Measurements from ENCODE around the gene SORCS2. TPM values are rescaled to one million over a fixed set of nuclear protein-coding genes. Genes with fewer than 3 reads are reported as not detected.

Gene SORCS2
- total and polyA plus RNA-seq, 7 donors: 0.18 to 1.5 (median 0.36) TPM

GRCh38 chr4:7217474-7218321 lies 25.4 kb downstream of the SORCS2 start:
- intact Hi-C loops (cut with DNase I): no loop called here
- DNase-seq (no peak), ATAC-seq (no peak)
- WGBS, 3 donors: 58 to 62% (median 59%) methylated on average over 26 of the region's 26 CpGs
- no peak overlapping the region for H3K4me3 ChIP-seq
- H3K27me3 ChIP-seq (ENCODE audit: insufficient read depth in 3 of 3, low read length in 2 of 3): no peaks in the 10 kb centered on the region
- no peak for TF ChIP-seq CTCF (IDR thresholded peaks at IDR 0.05)
- H3K36me3 ChIP-seq (ENCODE audit: insufficient read depth in 1 of 2, low read depth in 1 of 2): no peaks in the 10 kb centered on the region
- no peaks in the 10 kb centered on the region for H3K4me1 ChIP-seq
- no peak overlapping the region for H3K27ac ChIP-seq
- H3K9me3 ChIP-seq: peaks cover 6% of the 10 kb centered on the region

DNA sequence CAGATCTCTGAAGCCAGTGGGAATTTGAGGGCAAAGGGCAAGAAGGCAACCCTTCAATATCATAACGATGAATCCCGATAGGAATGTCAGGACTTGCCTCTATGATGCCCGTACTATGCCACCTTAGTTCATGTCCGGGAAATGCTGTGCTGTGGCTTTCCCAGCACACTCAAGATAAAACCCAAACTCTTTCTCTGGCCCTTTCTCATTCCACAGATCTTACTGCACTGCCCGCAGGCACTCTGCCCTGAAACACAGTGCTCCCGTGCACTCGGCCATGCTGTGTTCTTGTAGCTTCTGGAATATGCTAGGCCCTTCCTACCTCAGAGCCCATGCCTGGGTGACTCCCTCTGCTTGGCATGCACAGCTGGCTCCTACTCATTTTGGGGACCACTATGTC lies 26.3 kb downstream of the SORCS2 start:
- no peak overlapping the region for H3K4me3 ChIP-seq
- no peaks in the 10 kb centered on the region for H3K4me1 ChIP-seq
- H3K27me3 ChIP-seq (ENCODE audit: insufficient read depth in 3 of 3, low read length in 2 of 3): no peaks in the 10 kb centered on the region
- H3K36me3 ChIP-seq (ENCODE audit: insufficient read depth in 1 of 2, low read depth in 1 of 2): no peaks in the 10 kb centered on the region
- peak in 1 of 2 donors; percentile 6 for DNase-seq
- no peak overlapping the region for H3K27ac ChIP-seq
- peaks cover 6% of the 10 kb centered on the region for H3K9me3 ChIP-seq
- intact Hi-C loops (cut with DNase I): no loop called here
- WGBS, 3 donors: 75 to 94% (median 94%) methylated on average over 7 of the region's 7 CpGs
- TF ChIP-seq CTCF (IDR thresholded peaks at IDR 0.05): no peak
- ATAC-seq: no peak

DNA sequence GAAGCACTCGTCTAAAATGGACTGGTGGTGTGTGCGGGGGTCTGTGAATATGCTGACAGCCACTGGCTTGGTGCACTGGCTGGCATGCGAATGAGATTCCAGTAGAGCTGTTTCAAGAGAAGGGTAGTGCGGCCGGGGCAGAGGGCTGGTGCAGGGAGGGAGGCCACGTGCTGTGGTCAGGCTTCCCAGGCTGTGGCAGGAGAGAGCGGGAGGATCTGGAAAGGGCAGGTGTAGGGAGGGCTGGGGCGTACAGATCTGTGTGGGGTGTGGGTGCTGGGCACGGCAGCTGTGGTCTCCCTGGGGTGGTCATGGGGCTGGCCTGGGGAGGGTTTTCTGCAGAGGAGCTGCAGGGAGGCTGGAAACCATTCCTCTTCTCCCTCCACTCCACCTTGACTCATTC lies 30.2 kb downstream of the SORCS2 start:
- intact Hi-C loops (cut with DNase I): no loop called here
- ATAC-seq (no peak), DNase-seq (no peak)
- 86 to 88% (median 87%) methylated on average over 9 of the region's 9 CpGs for WGBS, 3 donors
- TF ChIP-seq CTCF (IDR thresholded peaks at IDR 0.05): no peak
- no peaks in the 10 kb centered on the region for H3K9me3 ChIP-seq
- H3K27ac ChIP-seq: no peak overlapping the region
- H3K4me3 ChIP-seq: no peak overlapping the region
- H3K4me1 ChIP-seq: no peaks in the 10 kb centered on the region
- H3K27me3 ChIP-seq (ENCODE audit: insufficient read depth in 3 of 3, low read length in 2 of 3): no peaks in the 10 kb centered on the region
- no peaks in the 10 kb centered on the region for H3K36me3 ChIP-seq (ENCODE audit: insufficient read depth in 1 of 2, low read depth in 1 of 2)

DNA sequence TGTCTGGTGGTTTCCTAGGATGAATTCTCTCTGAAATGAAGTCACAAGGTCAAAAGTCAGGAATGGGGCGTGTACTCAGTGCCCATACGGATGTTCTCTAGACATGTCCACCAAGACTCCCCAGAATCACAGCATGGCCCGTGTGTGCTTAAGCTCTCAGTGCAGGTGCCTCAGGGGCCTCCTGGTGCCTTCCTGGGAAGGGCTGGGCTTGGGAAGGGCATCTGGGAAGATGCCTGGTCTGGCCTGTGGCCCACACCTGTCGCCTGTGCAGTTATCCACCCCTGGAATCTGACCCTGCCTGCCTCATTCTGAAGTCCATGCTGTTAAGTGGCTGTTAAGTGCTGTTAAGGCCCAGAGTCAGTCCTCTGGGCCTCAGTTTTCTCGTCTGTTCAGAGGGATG lies 31.2 kb downstream of the SORCS2 start:
- no peak for ATAC-seq
- intact Hi-C loops (cut with DNase I): no loop called here
- Histone ChIP-seq H3K4me3 (no peak overlapping the region), H3K9me3 (no peaks in the 10 kb centered on the region), H3K4me1 (no peaks in the 10 kb centered on the region), H3K27me3 (ENCODE audit: insufficient read depth in 3 of 3, low read length in 2 of 3) (no peaks in the 10 kb centered on the region), H3K27ac (no peak overlapping the region), H3K36me3 (ENCODE audit: insufficient read depth in 1 of 2, low read depth in 1 of 2) (no peaks in the 10 kb centered on the region)
- TF ChIP-seq CTCF (IDR thresholded peaks at IDR 0.05): no peak
- WGBS, 3 donors: 60 to 66% (median 65%) methylated on average over 5 of the region's 5 CpGs
- DNase-seq: peak in 1 of 2 donors; percentile 4

DNA sequence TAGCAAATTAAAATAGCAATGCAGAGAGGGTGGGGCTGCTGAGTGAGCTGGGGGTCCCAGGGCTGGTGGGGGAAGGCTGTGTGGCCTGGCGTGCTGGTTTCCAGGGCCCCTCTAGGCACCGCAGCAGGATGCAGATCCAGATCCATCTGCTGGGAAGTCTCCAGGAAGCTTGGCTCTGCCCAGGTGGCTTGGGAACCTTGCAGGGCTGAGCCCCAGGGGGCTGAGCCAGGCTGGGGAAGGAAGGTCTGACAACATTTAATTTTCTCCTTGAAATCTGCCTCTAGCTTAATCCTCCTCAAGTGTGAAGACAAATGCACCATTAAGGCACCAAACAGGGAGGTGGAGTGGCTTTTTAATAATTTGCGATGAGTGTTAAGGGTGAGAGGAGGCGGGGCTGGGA lies 31.7 kb downstream of the SORCS2 start:
- H3K27ac ChIP-seq: no peak overlapping the region
- intact Hi-C loops (cut with DNase I): no loop called here
- H3K27me3 ChIP-seq (ENCODE audit: insufficient read depth in 3 of 3, low read length in 2 of 3): no peaks in the 10 kb centered on the region
- no peak for DNase-seq
- 70 to 91% (median 81%) methylated on average over 4 of the region's 4 CpGs for WGBS, 3 donors
- no peak for TF ChIP-seq CTCF (IDR thresholded peaks at IDR 0.05)
- H3K36me3 ChIP-seq (ENCODE audit: insufficient read depth in 1 of 2, low read depth in 1 of 2): no peaks in the 10 kb centered on the region
- no peaks in the 10 kb centered on the region for H3K9me3 ChIP-seq
- ATAC-seq: no peak
- H3K4me3 ChIP-seq: no peak overlapping the region
- no peaks in the 10 kb centered on the region for H3K4me1 ChIP-seq

Data from psoas muscle (tissue), 8 donors.